Hypothalamus (tissue), 51 donors: ENCODE measurements around the gene AK8.
"Not testable (repeated sequence)": the region's sequence is repeated elsewhere in the genome, so short reads cannot be mapped to it uniquely, and the experiment has no call there.

ENCODE experiments used
- DNase-seq, 51 donors: peaks; one replicate each; lab custom pipeline; 2025; lab: John Stamatoyannopoulos, UW

The AK8 gene

DNA sequence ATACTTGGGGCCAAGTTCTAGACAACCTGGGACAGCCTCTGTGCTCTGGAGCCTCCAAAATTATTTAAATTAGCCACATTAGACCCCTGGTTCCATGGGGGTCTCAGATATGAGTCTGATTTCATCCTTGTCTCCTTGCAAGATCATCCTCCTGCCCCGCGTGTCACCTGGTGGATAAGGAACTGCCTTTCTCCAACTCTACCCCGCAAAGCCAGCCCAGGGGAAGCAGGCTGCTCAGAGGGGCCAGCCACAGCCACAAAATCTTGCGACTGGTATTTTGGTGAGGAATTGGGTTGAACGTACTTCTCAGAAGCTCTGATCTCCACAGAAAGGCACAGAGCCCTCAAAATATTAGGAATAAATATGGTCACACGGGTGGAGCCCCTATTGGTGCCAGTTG lies 101.2 kb downstream of the AK8 start:
- no peak for DNase-seq

DNA sequence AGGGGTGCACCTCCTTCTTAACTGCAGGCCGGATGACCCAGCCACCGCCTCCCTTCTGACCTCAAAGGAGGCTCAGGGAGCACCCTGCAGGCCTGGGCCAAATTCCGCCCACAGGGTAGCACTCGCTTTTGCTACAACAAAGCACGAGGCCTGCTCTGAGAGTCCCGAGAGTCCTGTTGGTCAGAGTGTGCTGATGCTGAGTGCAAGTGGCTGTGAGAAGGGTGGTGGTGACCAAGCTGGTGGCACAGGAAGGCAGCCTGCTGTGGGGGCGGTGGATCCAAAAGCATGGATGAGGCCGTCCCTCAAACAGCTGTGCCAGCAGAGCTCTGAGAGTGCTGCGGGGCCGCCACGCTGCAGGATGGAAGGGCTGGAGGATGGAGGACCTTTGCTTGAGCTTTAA lies 101.8 kb downstream of the AK8 start:
- DNase-seq = no peak

DNA sequence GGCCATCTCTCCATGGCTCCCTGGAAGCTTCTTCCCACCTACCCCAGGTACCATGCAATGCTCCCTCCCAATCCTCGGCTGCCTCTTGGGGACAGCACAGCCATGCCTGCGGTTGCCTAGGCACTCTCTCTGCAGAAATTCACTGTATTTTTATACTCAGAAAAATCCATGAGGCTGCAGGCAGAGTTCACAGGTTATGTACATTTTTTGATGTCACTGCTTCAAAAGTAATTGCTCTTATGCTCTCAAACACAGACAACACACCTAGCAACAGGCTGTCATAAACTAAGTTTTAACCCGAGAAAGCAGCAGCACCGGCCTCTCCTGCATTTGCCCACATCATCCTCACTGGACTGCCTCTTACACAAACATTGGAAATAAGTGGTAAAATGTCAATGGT lies 102.4 kb downstream of the AK8 start:
- no peak for DNase-seq

- DNase-seq = no peak
Measured at GRCh38 chr9:132774886-132775285, 103.2 kb downstream of the AK8 start.

- DNase-seq = no peak
Measured at GRCh38 chr9:132773764-132774339, 104.2 kb downstream of the AK8 start.

DNA sequence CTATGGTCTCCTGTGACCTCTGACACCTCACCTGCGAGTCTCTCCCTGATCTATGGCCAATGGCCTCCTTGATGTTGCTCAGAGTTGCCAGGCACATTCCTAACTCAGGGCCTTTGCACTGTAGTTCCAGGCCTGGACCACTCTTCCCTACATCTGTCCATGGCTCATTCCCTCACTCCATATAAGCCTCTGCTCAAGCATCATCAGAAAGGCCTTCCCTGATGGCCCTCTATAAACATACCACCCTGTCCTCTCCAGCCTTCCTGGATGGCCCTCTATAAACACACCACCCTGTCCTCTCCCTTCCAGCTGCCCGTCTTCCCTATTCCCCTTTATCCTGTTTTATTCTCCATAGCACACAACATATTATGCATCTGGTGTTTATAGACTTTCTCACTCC lies 105.0 kb downstream of the AK8 start:
- no peak for DNase-seq

DNA sequence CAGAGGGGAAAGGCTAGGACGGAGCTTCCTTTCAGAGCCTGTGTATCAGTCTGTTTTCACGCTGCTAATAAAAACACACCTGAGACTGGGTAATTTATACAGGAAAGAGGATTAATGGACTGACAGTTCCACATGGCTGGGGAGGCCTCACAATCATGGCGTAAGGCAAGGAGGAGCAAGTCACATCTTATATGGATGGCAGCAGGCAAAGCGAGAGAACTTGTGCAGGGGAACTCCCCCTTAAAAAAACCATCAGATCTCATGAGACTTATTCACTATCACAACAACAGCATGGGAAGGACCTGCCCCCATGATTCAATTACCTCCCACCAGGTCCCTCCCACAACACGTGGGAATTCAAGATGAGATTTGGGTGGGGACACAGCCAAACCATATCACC lies 106.3 kb downstream of the AK8 start:
- not testable (repeated sequence) for DNase-seq

DNA sequence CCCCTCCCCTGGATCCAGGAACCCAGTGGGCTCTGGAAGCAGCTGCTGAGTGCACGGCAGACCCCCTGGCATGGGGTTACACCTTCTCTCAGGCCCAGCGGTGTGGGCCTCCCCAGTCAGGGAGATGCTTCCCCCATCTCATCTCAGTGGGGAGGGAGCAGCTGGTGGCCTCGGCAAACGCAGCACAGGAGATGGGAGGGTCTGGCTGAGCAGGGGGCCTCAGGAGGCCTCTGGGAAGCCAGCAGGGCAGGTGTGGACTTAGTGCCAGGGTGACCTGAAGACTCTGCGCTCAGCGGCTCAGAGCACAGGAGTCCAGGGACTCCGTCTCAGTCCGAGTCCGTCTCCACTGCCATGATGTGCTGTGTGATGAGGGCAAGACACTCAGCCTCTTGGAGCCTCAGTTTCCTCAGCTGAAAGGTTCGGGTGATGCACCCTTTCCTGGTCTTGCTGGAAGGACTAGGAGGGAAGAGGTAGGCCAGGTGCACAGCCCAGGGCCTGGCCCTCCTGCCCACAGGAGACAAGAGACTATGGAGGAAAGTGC lies 107.2 kb downstream of the AK8 start:
- no peak for DNase-seq

GRCh38 chr9:132769906-132770769 lies 107.9 kb downstream of the AK8 start:
- DNase-seq = peak in 28 of 51 donors; percentile 8 to 55 (median 26)

DNA sequence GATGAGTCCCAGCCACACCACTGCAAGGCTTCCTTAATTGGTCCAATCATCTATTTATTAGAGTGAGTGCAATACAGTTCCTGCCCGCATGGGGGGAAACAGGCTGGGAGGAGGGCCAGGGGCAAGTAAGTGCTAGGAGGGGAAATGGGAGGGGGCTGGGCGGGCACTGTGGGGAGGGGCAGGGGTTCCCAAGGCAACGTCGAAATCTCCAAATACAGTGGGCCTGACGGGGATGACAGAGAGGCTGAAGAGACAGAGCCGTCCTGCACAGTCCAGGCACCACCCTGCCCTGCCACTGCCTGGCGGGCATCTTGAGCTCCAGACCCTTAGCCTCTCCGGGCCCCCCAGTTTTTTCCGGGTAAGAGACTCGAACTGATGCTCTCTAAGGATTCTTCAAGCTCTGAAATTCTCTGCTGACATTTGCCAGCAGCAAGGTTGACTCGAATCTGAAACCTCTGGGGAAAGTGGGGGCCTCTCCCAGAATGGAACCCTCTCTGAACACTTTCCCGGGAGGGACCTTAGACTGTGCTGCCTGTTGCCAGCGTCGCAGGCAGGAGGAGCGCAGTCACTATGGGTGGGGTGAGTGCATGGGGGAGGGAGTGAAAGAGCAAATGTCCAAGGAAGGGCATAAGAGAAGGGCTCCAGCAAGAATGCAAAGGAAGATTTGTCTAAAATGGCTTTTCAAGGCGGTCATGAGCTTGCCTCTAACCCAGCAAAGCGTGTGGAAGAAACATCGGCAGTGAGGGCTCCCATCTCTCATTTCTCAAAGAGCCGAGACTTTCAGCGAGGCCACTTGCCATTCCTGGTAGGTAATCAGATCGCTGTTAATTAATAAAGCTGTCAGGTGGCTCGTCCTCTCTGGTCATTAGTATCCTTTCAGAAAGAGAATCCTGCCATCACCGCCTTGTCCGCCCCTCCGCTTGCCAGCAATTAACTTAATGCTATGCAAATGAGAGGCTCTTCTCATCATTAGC lies 108.9 kb downstream of the AK8 start:
- DNase-seq = peak in 13 of 51 donors; percentile 5 to 44 (median 18)

GRCh38 chr9:132763574-132763973 lies 114.5 kb downstream of the AK8 start:
- DNase-seq = no peak

GRCh38 chr9:132762896-132763295 lies 115.2 kb downstream of the AK8 start:
- DNase-seq = no peak

DNA sequence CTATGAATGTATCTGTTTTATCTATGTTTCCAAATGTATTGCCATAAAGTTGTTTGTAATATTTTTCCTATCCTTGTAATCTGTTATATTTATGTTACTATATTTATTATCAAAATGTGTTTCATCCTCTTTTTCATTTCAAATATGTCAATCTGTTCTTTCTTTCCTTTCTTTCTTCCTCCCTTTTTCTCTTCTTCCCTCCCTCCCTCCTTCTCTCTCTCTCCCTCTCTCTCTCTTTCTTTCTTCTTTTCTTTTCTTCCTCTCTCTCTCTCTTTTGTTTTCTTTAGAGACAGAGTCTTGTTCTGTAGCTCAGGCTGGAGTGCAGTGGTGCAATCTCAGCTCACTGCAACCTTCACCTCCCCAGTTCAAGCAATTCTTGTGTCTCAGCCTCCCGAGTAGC lies 116.5 kb downstream of the AK8 start:
- no peak for DNase-seq

GRCh38 chr9:132760057-132760456 lies 118.0 kb downstream of the AK8 start:
- no peak for DNase-seq

DNA sequence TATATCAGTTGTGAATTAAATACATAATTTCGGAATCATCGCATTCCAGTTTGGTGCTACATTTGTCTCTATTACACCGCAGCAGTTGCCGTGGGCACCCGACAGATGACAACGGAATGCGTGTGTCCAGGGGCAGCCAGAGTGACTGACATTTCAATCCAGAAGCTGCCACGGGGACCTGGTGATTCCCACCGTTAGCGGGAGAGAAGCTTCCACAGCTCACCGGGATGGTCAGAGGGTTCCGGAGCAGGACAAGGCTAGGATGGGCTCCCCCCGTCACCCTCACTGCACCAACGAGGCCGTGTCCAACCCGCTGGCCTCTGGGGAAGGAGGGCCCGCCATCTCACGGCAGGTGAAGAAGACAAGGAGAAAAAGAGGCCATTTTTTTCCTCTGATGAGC lies 121.1 kb downstream of the AK8 start:
- DNase-seq = no peak

GRCh38 chr9:132756214-132756845 lies 121.8 kb downstream of the AK8 start:
- DNase-seq = no peak

DNA sequence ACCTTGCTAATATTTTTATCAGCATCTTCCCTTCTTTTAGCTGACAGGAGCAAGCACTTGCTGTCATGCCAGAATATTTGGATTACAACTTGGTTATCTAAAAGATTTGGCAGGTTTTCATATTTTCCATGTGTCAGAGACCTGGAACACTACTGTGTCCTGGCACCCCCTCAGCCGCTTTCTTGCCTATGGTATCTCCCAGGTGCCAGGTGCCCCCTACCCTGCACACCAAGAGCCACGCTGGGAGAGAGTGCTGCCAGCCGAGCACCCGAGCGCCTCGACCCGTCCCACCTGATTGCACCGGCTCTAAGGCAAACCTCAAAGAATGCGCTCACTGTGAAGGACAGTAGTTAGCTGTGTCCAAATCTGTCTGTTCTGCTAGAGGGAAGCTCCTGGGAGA lies 123.0 kb downstream of the AK8 start:
- no peak for DNase-seq

GRCh38 chr9:132754236-132754635 lies 123.8 kb downstream of the AK8 start:
- no peak for DNase-seq

GRCh38 chr9:132753593-132753880 lies 124.5 kb downstream of the AK8 start:
- no peak for DNase-seq

GRCh38 chr9:132752877-132753592 lies 125.0 kb downstream of the AK8 start:
- no peak for DNase-seq
